ENCODE data around the gene MCM10. TPM values are rescaled to one million over a fixed set of nuclear protein-coding genes. Genes with fewer than 3 reads are reported as not detected.

MCM10 gene
- total RNA-seq, 1 experiment from 2014 or later, result 14.3 TPM

GRCh38 chr10:13140627-13141190 lies 20.6 kb upstream of the MCM10 start:
- Histone ChIP-seq H3K36me3 (ENCODE audit: low read depth, low read length) (no peaks in the 10 kb centered on the region), H3K79me2 (ENCODE audit: low read length) (no peaks in the 10 kb centered on the region), H3K9me2 (replicated peaks; ENCODE audit: low read length) (no peaks in the 10 kb centered on the region), H3K4me1 (ENCODE audit: insufficient read depth, low read length) (no peaks in the 10 kb centered on the region), H3K9ac (ENCODE audit: low read length) (no peak overlapping the region), H2AFZ (ENCODE audit: low read length) (no peak overlapping the region), H3F3A (ENCODE audit: low read length, unreplicated experiment) (no peaks in the 10 kb centered on the region), H3K9me3 (ENCODE audit: low read length) (no peaks in the 10 kb centered on the region), H3K4me3 (ENCODE audit: low read length) (no peak overlapping the region), H4K20me1 (ENCODE audit: low read length) (no peaks in the 10 kb centered on the region), H3K27ac (ENCODE audit: low read length) (no peak overlapping the region), H3K4me2 (ENCODE audit: low read length) (no peak overlapping the region), H3K27me3 (ENCODE audit: low read length) (no peaks in the 10 kb centered on the region)
- DNase-seq (no peak), ATAC-seq (no peak)
- intact Hi-C loops (cut with micrococcal nuclease), result no loop called here
- BruUV-seq (replicated peaks), result no TSS peak
- ChIA-PET CTCF (no interaction called here), POLR2A (ENCODE audit: unreplicated experiment) (no interaction called here)
- TF ChIP-seq EZH2 (IDR thresholded peaks at IDR 0.05; ENCODE audit: low read length, unreplicated experiment), result no peak
- TF ChIP-seq EZH2phosphoT487 (IDR thresholded peaks at IDR 0.05; ENCODE audit: borderline replicate concordance, low read length), result no peak
- no peak for TF ChIP-seq CTCF (conservative IDR thresholded peaks at IDR 0.05; ENCODE audit: low read depth, low read length)

- ChIA-PET CTCF (no interaction called here), POLR2A (ENCODE audit: unreplicated experiment) (interaction anchor here (0.6 kb wide), 1 partner anchor 8 kb away, joined by 3 read pairs; no protein-coding TSS in a partner anchor)
- no peak for ATAC-seq
- Histone ChIP-seq H3K9me3 (ENCODE audit: low read length) (no peaks in the 10 kb centered on the region), H2AFZ (ENCODE audit: low read length) (no peak overlapping the region), H3K4me1 (ENCODE audit: insufficient read depth, low read length) (peaks cover 3% of the 10 kb centered on the region; the same call in 1 of the 2 replicates), H3K79me2 (ENCODE audit: low read length) (no peaks in the 10 kb centered on the region), H3K4me2 (ENCODE audit: low read length) (no peak overlapping the region), H4K20me1 (ENCODE audit: low read length) (no peaks in the 10 kb centered on the region), H3K9ac (ENCODE audit: low read length) (no peak overlapping the region), H3K36me3 (ENCODE audit: low read depth, low read length) (no peaks in the 10 kb centered on the region), H3K27me3 (ENCODE audit: low read length) (no peaks in the 10 kb centered on the region), H3K27ac (ENCODE audit: low read length) (no peak overlapping the region), H3F3A (ENCODE audit: low read length, unreplicated experiment) (no peaks in the 10 kb centered on the region), H3K9me2 (replicated peaks; ENCODE audit: low read length) (no peaks in the 10 kb centered on the region), H3K4me3 (ENCODE audit: low read length) (no peak overlapping the region)
- TF ChIP-seq EZH2phosphoT487 (IDR thresholded peaks at IDR 0.05; ENCODE audit: borderline replicate concordance, low read length) (no peak), EZH2 (IDR thresholded peaks at IDR 0.05; ENCODE audit: low read length, unreplicated experiment) (no peak), CTCF (conservative IDR thresholded peaks at IDR 0.05; ENCODE audit: low read depth, low read length) (no peak)
- BruUV-seq (replicated peaks), result no TSS peak
- intact Hi-C loops (cut with micrococcal nuclease), result no loop called here
- no peak for DNase-seq
Observed at GRCh38 chr10:13143766-13144165, 17.6 kb upstream of the MCM10 start.

- Histone ChIP-seq H3K79me2 (ENCODE audit: low read length) (no peaks in the 10 kb centered on the region), H3K27me3 (ENCODE audit: low read length) (no peaks in the 10 kb centered on the region), H4K20me1 (ENCODE audit: low read length) (no peaks in the 10 kb centered on the region), H3K9me3 (ENCODE audit: low read length) (no peaks in the 10 kb centered on the region), H3K4me1 (ENCODE audit: insufficient read depth, low read length) (peaks cover 3% of the 10 kb centered on the region; the same call in 1 of the 2 replicates), H3K36me3 (ENCODE audit: low read depth, low read length) (no peaks in the 10 kb centered on the region), H3K9me2 (replicated peaks; ENCODE audit: low read length) (no peaks in the 10 kb centered on the region), H3K4me2 (ENCODE audit: low read length) (no peak overlapping the region), H2AFZ (ENCODE audit: low read length) (no peak overlapping the region), H3K4me3 (ENCODE audit: low read length) (no peak overlapping the region), H3K9ac (ENCODE audit: low read length) (no peak overlapping the region), H3F3A (ENCODE audit: low read length, unreplicated experiment) (no peaks in the 10 kb centered on the region), H3K27ac (ENCODE audit: low read length) (no peak overlapping the region)
- intact Hi-C loops (cut with micrococcal nuclease), result no loop called here
- BruUV-seq (replicated peaks), result no TSS peak
- ChIA-PET CTCF (no interaction called here), POLR2A (ENCODE audit: unreplicated experiment) (no interaction called here)
- no peak for TF ChIP-seq EZH2phosphoT487 (IDR thresholded peaks at IDR 0.05; ENCODE audit: borderline replicate concordance, low read length)
- no peak for TF ChIP-seq EZH2 (IDR thresholded peaks at IDR 0.05; ENCODE audit: low read length, unreplicated experiment)
- no peak for TF ChIP-seq CTCF (conservative IDR thresholded peaks at IDR 0.05; ENCODE audit: low read depth, low read length)
- DNase-seq (no peak), ATAC-seq (no peak)
Observed at GRCh38 chr10:13144814-13145213, 16.5 kb upstream of the MCM10 start.

Data from PC-3 (cell line).